Type B pancreatic cell (in vitro differentiated cells): Measurements from ENCODE around the gene RPS16. TPM values are rescaled to one million over a fixed set of nuclear protein-coding genes. Genes with fewer than 3 reads are reported as not detected.

Experiments
- DNase-seq: peaks from one replicate; pipeline ENCODE4 v3.0.0; 2021; ENCODE audit warnings: mixed read lengths; ENCODE audit not compliant: unreplicated experiment; ENCODE audit errors: extremely low spot score
- H3K27ac Mint-ChIP-seq: 2 replicates; pipeline ENCODE4 v1.8.0; 2021; ENCODE audit warnings: mild to moderate bottlenecking, mixed read lengths
- H3K27me3 Mint-ChIP-seq: 2 replicates; pipeline ENCODE4 v1.8.0; 2021; ENCODE audit warnings: mixed read lengths
- H3K36me3 Mint-ChIP-seq: 2 replicates; pipeline ENCODE4 v1.8.0; 2021; ENCODE audit warnings: mixed read lengths
- H3K4me1 Mint-ChIP-seq: one replicate; pipeline ENCODE4 v1.8.0; 2021; ENCODE audit warnings: mixed read lengths; ENCODE audit not compliant: unreplicated experiment
- H3K4me3 Mint-ChIP-seq: 2 replicates; pipeline ENCODE4 v1.8.0; 2021; ENCODE audit warnings: mild to moderate bottlenecking, mixed read lengths
- H3K9me3 Mint-ChIP-seq: 2 replicates; pipeline ENCODE4 v1.8.0; 2021; ENCODE audit warnings: mixed read lengths
- CTCF ChIP-seq: fragments of 200-600 bp; sonication (generic); conservative IDR thresholded peaks from 2 replicates; pipeline ENCODE4 v1.5.0; 2021; ENCODE audit warnings: antibody characterized with exemption, mild to moderate bottlenecking
- total RNA-seq: library from RNA; stranded (reverse); gene quantifications from 2 replicates; pipeline ENCODE4 v1.2.1, GENCODE V29; 2021; ENCODE audit warnings: low replicate concordance

Gene RPS16
- total RNA-seq, 1 donor from 2014 or later = 2,175 TPM

GRCh38 chr19:39409208-39410016 is 26.3 kb downstream of the RPS16 start:
- H3K4me1 Mint-ChIP-seq = peaks cover 31% of the 10 kb centered on the region
- peak overlapping the region; percentile 99 for H3K27ac Mint-ChIP-seq
- H3K9me3 Mint-ChIP-seq = no peaks in the 10 kb centered on the region
- H3K36me3 Mint-ChIP-seq = peaks cover 12% of the 10 kb centered on the region
- TF ChIP-seq CTCF = peak; percentile 43
- peaks cover 8% of the 10 kb centered on the region for H3K27me3 Mint-ChIP-seq
- H3K4me3 Mint-ChIP-seq = peak overlapping the region; percentile 93
- peak; percentile 86 for DNase-seq

- peak overlapping the region; percentile 99 for H3K27ac Mint-ChIP-seq
- no peak for DNase-seq
- H3K9me3 Mint-ChIP-seq = no peaks in the 10 kb centered on the region
- H3K4me1 Mint-ChIP-seq = peaks cover 28% of the 10 kb centered on the region
- H3K27me3 Mint-ChIP-seq = peaks cover 8% of the 10 kb centered on the region
- peaks cover 6% of the 10 kb centered on the region for H3K36me3 Mint-ChIP-seq
- TF ChIP-seq CTCF = no peak
- H3K4me3 Mint-ChIP-seq = peak overlapping the region; percentile 93
These were observed 27.1 kb downstream of the RPS16 start for GRCh38 chr19:39408392-39409207.

GRCh38 chr19:39407660-39408391 is 27.9 kb downstream of the RPS16 start:
- Mint-ChIP-seq H3K36me3 (peaks cover 6% of the 10 kb centered on the region), H3K27me3 (peaks cover 8% of the 10 kb centered on the region), H3K9me3 (no peaks in the 10 kb centered on the region), H3K27ac (peak overlapping the region; percentile 99), H3K4me3 (peak overlapping the region; percentile 93), H3K4me1 (peaks cover 28% of the 10 kb centered on the region)
- DNase-seq = no peak
- no peak for TF ChIP-seq CTCF

DNA sequence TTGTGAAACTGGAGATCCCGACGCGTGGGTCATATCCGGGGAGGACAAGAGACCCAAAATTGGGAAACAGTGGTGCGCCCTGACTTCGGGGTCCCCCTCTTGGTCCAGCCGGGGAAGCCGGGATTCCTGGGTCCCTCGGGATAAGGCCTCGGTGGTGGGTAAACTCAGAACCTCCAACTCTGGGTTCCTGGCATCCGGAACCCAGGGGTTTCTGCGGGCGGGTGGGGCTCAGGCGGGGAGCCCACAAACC is 28.4 kb downstream of the RPS16 start:
- TF ChIP-seq CTCF = no peak
- Mint-ChIP-seq H3K9me3 (no peaks in the 10 kb centered on the region), H3K27ac (peak overlapping the region; percentile 99), H3K4me3 (peak overlapping the region; percentile 93), H3K27me3 (peaks cover 8% of the 10 kb centered on the region), H3K4me1 (peaks cover 28% of the 10 kb centered on the region), H3K36me3 (peaks cover 6% of the 10 kb centered on the region)
- no peak for DNase-seq

GRCh38 chr19:39406656-39407409 is 28.9 kb downstream of the RPS16 start, which contains the start of gene ZFP36:
ZFP36 (plus strand) TSS chr19:39406847; CDS start chr19:39406905, 58 bp downstream.
- peak; percentile 83 for DNase-seq
- Mint-ChIP-seq H3K4me3 (peak within 1 kb of the TSS; percentile 96), H3K36me3 (peaks cover 6% of the 10 kb centered on the region), H3K27me3 (peaks cover 4% of the 10 kb centered on the region), H3K27ac (peak within 1 kb of the TSS; percentile 99), H3K4me1 (peaks cover 33% of the 10 kb centered on the region), H3K9me3 (no peaks in the 10 kb centered on the region)
- TF ChIP-seq CTCF = no peak
